GM12878 (cell line): Measurements from ENCODE around the gene WRAP73. TPM values are rescaled to one million over a fixed set of nuclear protein-coding genes. Genes with fewer than 3 reads are reported as not detected.

Experiments used
- ATAC-seq: fragments of 200-7000 bp; cut with Tn5 transposase; 3 replicates; pipeline ENCODE4 v1.9.1; 2020; ENCODE audit warnings: mild to moderate bottlenecking, moderate library complexity
- BruUV-seq: library from RNA; stranded (reverse); fragments of 400-500 nt; replicated peaks from 2 replicates; lab custom pipeline; 2021; lab: Mats Ljungman, UMichigan
- CTCF ChIA-PET: fragments of 300-600 bp; sonication (Branson Sonifier 250); formaldehyde crosslinking; extraction: SDS; loops from one replicate; lab custom pipeline; 2021; ENCODE audit warnings: inconsistent platforms; lab: Yijun Ruan, JAX
- POLR2A ChIA-PET: fragments of 350-600 bp; formaldehyde crosslinking; extraction: SDS; loops from one replicate; lab custom pipeline; 2021; ENCODE audit warnings: inconsistent platforms; lab: Charles Lee
- RAD21 ChIA-PET: fragments of 300-600 bp; sonication (Branson Sonifier 250); formaldehyde crosslinking; loops from one replicate; lab custom pipeline; 2023; ENCODE audit warnings: antibody characterized with exemption; ENCODE audit not compliant: unreplicated experiment; lab: Charles Lee
- SMC1A ChIA-PET: fragments of 300-600 bp; sonication (Branson Sonifier 250); formaldehyde crosslinking; loops from one replicate; lab custom pipeline; 2023; ENCODE audit not compliant: unreplicated experiment, uncharacterized antibody; lab: Charles Lee
- DNase-seq: peaks from one replicate; pipeline ENCODE4 v3.0.0-alpha.2; 2011; ENCODE audit warnings: low read depth, low spot score
- FAIRE-seq: peaks from 3 replicates; lab custom pipeline; 2011; peaks lifted over from hg19 to GRCh38; lab: Jason Lieb, UNC
- H2AFZ ChIP-seq: 2 replicates; pipeline ENCODE4 v1.6.0; 2011; ENCODE audit warnings: low read depth, low read length, control low read depth; ENCODE audit not compliant: control insufficient read depth
- H3K27ac ChIP-seq: 2 replicates; pipeline ENCODE4 v1.5.1; 2011; ENCODE audit warnings: control low read depth; ENCODE audit not compliant: control insufficient read depth, insufficient read depth
- H3K27me3 ChIP-seq, 2 experiments: replicated peaks in 1 of 2; 2 replicates each; pipeline versions ENCODE4 v1.6.0 to v1.6.1; 2011; ENCODE audit warnings: low read length in 1 of 2; ENCODE audit not compliant: control insufficient read depth in 2 of 2, insufficient read depth in 2 of 2
- H3K36me3 ChIP-seq, 2 experiments: 2 replicates each; pipeline ENCODE4 v1.5.1; 2011; ENCODE audit warnings: low read length in 1 of 2; ENCODE audit not compliant: control insufficient read depth in 2 of 2, insufficient read depth in 2 of 2
- H3K4me1 ChIP-seq: 2 replicates; pipeline ENCODE4 v1.6.1; 2011; ENCODE audit warnings: mild to moderate bottlenecking, low read length, moderate library complexity, mixed read lengths; ENCODE audit not compliant: control insufficient read depth, insufficient read depth
- H3K4me2 ChIP-seq: 2 replicates; pipeline ENCODE4 v1.6.0; 2011; ENCODE audit warnings: control low read depth; ENCODE audit not compliant: control insufficient read depth, insufficient read depth
- H3K4me3 ChIP-seq: fragments of 200-600 bp; sonication (generic); 2 replicates; pipeline ENCODE4 v1.5.1; 2016
- H3K79me2 ChIP-seq: 2 replicates; pipeline ENCODE4 v1.6.0; 2011; ENCODE audit warnings: low read length; ENCODE audit not compliant: control insufficient read depth, insufficient read depth
- H3K9ac ChIP-seq: 2 replicates; pipeline ENCODE4 v1.8.0; 2011; ENCODE audit warnings: low read length, control low read depth, mixed read lengths; ENCODE audit not compliant: control insufficient read depth, insufficient read depth
- H3K9me3 ChIP-seq: replicated peaks from 3 replicates; pipeline ENCODE4 v1.5.1; 2011; ENCODE audit warnings: mild to moderate bottlenecking, low read length; ENCODE audit not compliant: control insufficient read depth, insufficient read depth
- H4K20me1 ChIP-seq: 2 replicates; pipeline ENCODE4 v1.6.0; 2011; ENCODE audit not compliant: control insufficient read depth, insufficient read depth
- CBFB ChIP-seq: IDR thresholded peaks from 2 replicates; pipeline ENCODE4 v1.6.1; 2016; ENCODE audit warnings: antibody characterized with exemption, low read depth
- JUND ChIP-seq: IDR thresholded peaks from 2 replicates; pipeline ENCODE4 v1.6.1; 2012; ENCODE audit warnings: low read depth, mild to moderate bottlenecking, low read length, improper control_type of control experiment, moderate library complexity
- NBN ChIP-seq: fragments of 450-650 bp; IDR thresholded peaks from 2 replicates; pipeline ENCODE4 v1.6.1; 2016
- NFYA ChIP-seq: IDR thresholded peaks from 2 replicates; pipeline ENCODE4 v1.6.1; 2011; ENCODE audit warnings: low read depth, mild to moderate bottlenecking, low read length, improper control_type of control experiment, borderline replicate concordance
- SREBF2 ChIP-seq: IDR thresholded peaks from 2 replicates; pipeline ENCODE4 v1.6.1; 2012; ENCODE audit warnings: mild to moderate bottlenecking, low read length
- WRNIP1 ChIP-seq: IDR thresholded peaks from 2 replicates; pipeline ENCODE4 v1.6.1; 2011; ENCODE audit warnings: low read depth, low read length, improper control_type of control experiment, borderline replicate concordance
- ZNF384 ChIP-seq: IDR thresholded peaks from 2 replicates; pipeline ENCODE4 v1.6.1; 2012; ENCODE audit warnings: low read depth, mild to moderate bottlenecking, low read length, improper control_type of control experiment, borderline replicate concordance
- ZNF622 ChIP-seq: fragments of 450-650 bp; IDR thresholded peaks from 2 replicates; pipeline ENCODE4 v1.6.1; 2017; ENCODE audit warnings: mild to moderate bottlenecking, inconsistent platforms
- WGBS: methylation state at CpG from one replicate; pipeline ENCODE4 v1.1.6; 2016; ENCODE audit warnings: low lambda C conversion rate; ENCODE audit not compliant: insufficient replicate concordance, insufficient coverage; ENCODE audit errors: missing lambda C conversion rate; 5-methylcytosine and 5-hydroxymethylcytosine counted together
- in situ Hi-C: fragments of 300-500 bp; cut with MboI; formaldehyde crosslinking; loops from 9 replicates; pipeline ENCODE4 v1.14.3; 2018; ENCODE audit warnings: mixed read lengths
- intact Hi-C: fragments of 100-400 bp; cut with micrococcal nuclease; formaldehyde crosslinking; loops from one replicate; pipeline ENCODE4 v1.14.2; 2022; ENCODE audit not compliant: unreplicated experiment
- polyA plus RNA-seq, 11 experiments: library from polyadenylated mRNA; depleted of rRNA in 4 of 11; unstranded in 6 of 11; stranded (reverse) in 5 of 11; fragments of >200 nt; fragmentation: Nextera tagmentation in 4 of 11; fragmentation: Illumina TruSeq in 1 of 11; extraction: Ambion mirVana in 4 of 11; extraction: Trizol in 1 of 11; gene quantifications; 1 replicate in 1 of 11; 2 replicates in 10 of 11; pipeline versions ENCODE4 v1.2.1 to v1.2.3, GENCODE V29; 2011 to 2016; ENCODE audit warnings: inconsistent platforms in 2 of 11, missing spikeins in 2 of 11, low read depth in 1 of 11
- total RNA-seq, 4 experiments: library from RNA; depleted of rRNA in 3 of 4; stranded (reverse); fragments of >200 nt in 3 of 4; fragmentation: Illumina TruSeq in 1 of 4; extraction: Trizol in 1 of 4; gene quantifications; 2 replicates each; pipeline versions ENCODE4 v1.2.1 to v1.2.3, GENCODE V29; 2013 to 2021
- TF ChIP-seq, protein P1 (sequence below): IDR thresholded peaks from 2 replicates; pipeline ENCODE4 v1.6.1; 2012; ENCODE audit warnings: low read depth, low read length, improper control_type of control experiment
- TF ChIP-seq, protein P2 (sequence below): fragments of 450-650 bp; IDR thresholded peaks from 2 replicates; pipeline ENCODE4 v1.6.1; 2017; ENCODE audit warnings: mild to moderate bottlenecking, moderate library complexity

WRAP73 gene
- total and polyA plus RNA-seq, 10 of the 15 experiments (the other 5 are each of a cell fraction or from before 2014, with no cell fraction given), result 3.2 to 65.8 (median 48.0) TPM

DNA sequence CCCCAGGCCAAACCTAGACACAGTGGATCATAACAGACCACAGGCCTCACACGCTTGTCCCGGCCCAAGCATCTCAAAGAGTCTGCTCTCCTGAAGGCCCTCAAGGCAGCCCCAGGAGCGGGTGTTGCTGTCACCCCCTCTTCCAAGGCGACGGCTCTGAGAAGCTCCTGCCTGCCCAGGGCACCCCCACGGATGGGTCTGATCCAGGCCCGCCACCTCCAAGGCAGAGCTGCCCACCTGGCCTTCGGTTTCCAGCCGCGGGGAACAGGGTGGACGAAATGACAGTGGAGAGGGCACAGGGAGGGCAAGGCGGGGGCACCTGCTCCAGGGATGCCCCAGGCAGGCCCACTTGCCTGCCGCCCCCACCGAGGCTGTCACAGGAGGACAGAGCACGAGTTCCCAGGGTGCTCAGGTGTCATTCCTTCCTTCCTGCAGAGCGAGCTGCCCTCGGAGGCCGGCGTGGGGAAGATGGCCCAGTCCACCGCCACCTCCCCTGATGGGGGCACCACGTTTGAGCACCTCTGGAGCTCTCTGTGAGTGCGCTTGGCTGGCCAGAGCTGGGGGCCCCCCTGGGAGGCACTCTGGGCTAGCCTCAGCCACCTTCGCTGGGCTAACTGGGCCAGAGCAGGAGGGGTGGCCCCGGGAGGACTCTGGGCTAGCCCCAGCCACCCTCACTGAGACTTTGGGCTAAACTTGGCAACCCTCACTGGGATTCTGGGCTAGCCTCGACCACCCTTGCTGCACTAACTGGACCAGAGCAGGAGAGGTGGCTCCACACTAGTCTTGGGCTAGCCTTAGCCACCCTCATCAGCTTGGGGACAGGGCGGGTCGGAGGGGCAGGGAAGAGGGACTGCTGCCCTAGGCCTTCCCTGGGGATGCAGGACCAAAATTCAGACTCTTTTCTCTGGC is 32.2 kb upstream of the WRAP73 start:
- H4K20me1 ChIP-seq, result no peaks in the 10 kb centered on the region; the same call in 1 of the 2 replicates
- ATAC-seq (no peak), FAIRE-seq (no peak), DNase-seq (no peak)
- TF ChIP-seq SREBF2, result no peak
- no peak overlapping the region for H3K4me3 ChIP-seq
- CTCF ChIA-PET, result no interaction called here
- peaks cover 25% of the 10 kb centered on the region for H3K4me1 ChIP-seq
- H3K9me3 ChIP-seq, result no peaks in the 10 kb centered on the region
- no peak overlapping the region for H3K27ac ChIP-seq
- SMC1A ChIA-PET, result interaction anchor here (1.1 kb wide), 1 partner anchor 23 kb away, joined by 4 read pairs; no protein-coding TSS in a partner anchor
- no peak overlapping the region for H2AFZ ChIP-seq
- intact Hi-C loops (no loop called here), in situ Hi-C loops (no loop called here)
- H3K27me3 ChIP-seq, result no peaks in the 10 kb centered on the region
- 85% methylated on average over 24 of the region's 27 CpGs for WGBS
- peaks cover 2 to 42% of the 10 kb centered on the region in 2 experiments; a peak in 3 of 4 replicates for H3K36me3 ChIP-seq
- no peak overlapping the region for H3K9ac ChIP-seq
- no peak overlapping the region for H3K4me2 ChIP-seq
- peaks cover 34% of the 10 kb centered on the region for H3K79me2 ChIP-seq
- RAD21 ChIA-PET, result no interaction called here
- POLR2A ChIA-PET, result interaction anchor here (1.1 kb wide), 1 partner anchor 15 kb away, joined by 3 read pairs; no protein-coding TSS in a partner anchor
- no TSS peak for BruUV-seq

DNA sequence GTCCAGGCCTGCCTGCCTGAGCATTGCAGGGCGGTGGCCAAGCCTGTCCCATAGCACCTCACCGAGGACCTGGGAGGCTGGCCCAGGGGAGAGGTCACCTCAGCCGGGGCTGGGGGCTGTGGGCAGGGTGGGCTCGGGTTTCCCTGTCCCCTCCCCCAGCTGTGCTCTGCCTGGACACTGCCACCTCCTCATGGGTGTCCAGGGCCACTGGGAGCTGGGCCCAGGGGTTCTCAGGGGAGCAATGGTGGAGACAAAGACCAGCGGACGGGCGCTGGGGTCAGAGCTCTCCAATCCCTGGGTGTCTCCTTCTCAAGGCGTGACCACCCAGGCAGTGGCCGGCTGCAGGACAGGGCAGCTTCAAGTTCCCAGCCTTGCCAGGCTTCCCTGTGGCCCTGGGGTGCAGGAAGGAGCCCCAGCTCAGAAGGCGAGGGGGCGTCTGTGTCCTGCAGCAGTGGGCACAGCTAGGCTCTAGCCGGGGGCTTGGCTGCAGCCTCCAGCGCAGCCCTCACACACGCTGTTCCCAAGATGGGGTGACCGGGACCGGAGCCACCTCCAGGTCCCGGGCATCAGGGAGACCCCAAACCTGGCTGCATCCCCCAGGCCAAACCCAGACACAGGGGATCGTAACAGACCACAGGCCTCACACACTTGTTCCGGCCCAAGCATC is 31.5 kb upstream of the WRAP73 start:
- Histone ChIP-seq H3K4me1 (peaks cover 33% of the 10 kb centered on the region), H3K4me2 (no peak overlapping the region), H3K79me2 (peaks cover 36% of the 10 kb centered on the region), H3K9me3 (no peaks in the 10 kb centered on the region), H3K27me3 (no peaks in the 10 kb centered on the region), H3K27ac (no peak overlapping the region), H2AFZ (no peak overlapping the region), H4K20me1 (no peaks in the 10 kb centered on the region; the same call in 1 of the 2 replicates), H3K36me3 (peaks cover 2 to 40% of the 10 kb centered on the region in 2 experiments; a peak in 3 of 4 replicates), H3K4me3 (no peak overlapping the region), H3K9ac (no peak overlapping the region)
- ChIA-PET RAD21 (interaction anchor here (1.3 kb wide), 1 partner anchor 15 kb away, joined by 6 read pairs; no protein-coding TSS in a partner anchor), SMC1A (no interaction called here), POLR2A (no interaction called here), CTCF (no interaction called here)
- intact Hi-C loops (no loop called here), in situ Hi-C loops (no loop called here)
- DNase-seq (no peak), ATAC-seq (no peak), FAIRE-seq (no peak)
- WGBS, result 89% methylated on average over 17 of the region's 19 CpGs
- BruUV-seq, result no TSS peak
- TF ChIP-seq NFYA (no peak), NBN (no peak), WRNIP1 (no peak), ZNF384 (no peak), JUND (no peak), CBFB (no peak), ZNF622 (no peak)
- TF ChIP-seq, protein P1, sequence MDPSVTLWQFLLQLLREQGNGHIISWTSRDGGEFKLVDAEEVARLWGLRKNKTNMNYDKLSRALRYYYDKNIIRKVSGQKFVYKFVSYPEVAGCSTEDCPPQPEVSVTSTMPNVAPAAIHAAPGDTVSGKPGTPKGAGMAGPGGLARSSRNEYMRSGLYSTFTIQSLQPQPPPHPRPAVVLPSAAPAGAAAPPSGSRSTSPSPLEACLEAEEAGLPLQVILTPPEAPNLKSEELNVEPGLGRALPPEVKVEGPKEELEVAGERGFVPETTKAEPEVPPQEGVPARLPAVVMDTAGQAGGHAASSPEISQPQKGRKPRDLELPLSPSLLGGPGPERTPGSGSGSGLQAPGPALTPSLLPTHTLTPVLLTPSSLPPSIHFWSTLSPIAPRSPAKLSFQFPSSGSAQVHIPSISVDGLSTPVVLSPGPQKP, result no peak
- TF ChIP-seq, protein P2, sequence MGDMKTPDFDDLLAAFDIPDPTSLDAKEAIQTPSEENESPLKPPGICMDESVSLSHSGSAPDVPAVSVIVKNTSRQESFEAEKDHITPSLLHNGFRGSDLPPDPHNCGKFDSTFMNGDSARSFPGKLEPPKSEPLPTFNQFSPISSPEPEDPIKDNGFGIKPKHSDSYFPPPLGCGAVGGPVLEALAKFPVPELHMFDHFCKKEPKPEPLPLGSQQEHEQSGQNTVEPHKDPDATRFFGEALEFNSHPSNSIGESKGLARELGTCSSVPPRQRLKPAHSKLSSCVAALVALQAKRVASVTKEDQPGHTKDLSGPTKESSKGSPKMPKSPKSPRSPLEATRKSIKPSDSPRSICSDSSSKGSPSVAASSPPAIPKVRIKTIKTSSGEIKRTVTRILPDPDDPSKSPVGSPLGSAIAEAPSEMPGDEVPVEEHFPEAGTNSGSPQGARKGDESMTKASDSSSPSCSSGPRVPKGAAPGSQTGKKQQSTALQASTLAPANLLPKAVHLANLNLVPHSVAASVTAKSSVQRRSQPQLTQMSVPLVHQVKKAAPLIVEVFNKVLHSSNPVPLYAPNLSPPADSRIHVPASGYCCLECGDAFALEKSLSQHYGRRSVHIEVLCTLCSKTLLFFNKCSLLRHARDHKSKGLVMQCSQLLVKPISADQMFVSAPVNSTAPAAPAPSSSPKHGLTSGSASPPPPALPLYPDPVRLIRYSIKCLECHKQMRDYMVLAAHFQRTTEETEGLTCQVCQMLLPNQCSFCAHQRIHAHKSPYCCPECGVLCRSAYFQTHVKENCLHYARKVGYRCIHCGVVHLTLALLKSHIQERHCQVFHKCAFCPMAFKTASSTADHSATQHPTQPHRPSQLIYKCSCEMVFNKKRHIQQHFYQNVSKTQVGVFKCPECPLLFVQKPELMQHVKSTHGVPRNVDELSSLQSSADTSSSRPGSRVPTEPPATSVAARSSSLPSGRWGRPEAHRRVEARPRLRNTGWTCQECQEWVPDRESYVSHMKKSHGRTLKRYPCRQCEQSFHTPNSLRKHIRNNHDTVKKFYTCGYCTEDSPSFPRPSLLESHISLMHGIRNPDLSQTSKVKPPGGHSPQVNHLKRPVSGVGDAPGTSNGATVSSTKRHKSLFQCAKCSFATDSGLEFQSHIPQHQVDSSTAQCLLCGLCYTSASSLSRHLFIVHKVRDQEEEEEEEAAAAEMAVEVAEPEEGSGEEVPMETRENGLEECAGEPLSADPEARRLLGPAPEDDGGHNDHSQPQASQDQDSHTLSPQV, result no peak
